Activated naive CD8-positive, alpha-beta T cell treated with anti-CD3 and anti-CD28 coated beads, Interleukin-2, amount 10 ng/mL, durations not matched to agents 7 days and 5 days (primary cell): ENCODE results near the gene CACTIN. TPM values are rescaled to one million over a fixed set of nuclear protein-coding genes. Genes with fewer than 3 reads are reported as not detected.
"Not testable (repeated sequence)": the region's sequence is repeated elsewhere in the genome, so short reads cannot be mapped to it uniquely, and the experiment has no call there.

Experiments
- ATAC-seq: fragments of 150-1000 bp; cut with Tn5 transposase; one replicate; pipeline ENCODE4 v1.10.0; 2021; ENCODE audit warnings: low read depth, moderate library complexity
- POLR2A ChIA-PET: fragments of 350-600 bp; sonication (Branson Sonifier 250); formaldehyde crosslinking; loops from one replicate; lab custom pipeline; 2021; ENCODE audit warnings: antibody characterized with exemption; lab: Charles Lee
- DNase-seq: peaks from one replicate; pipeline ENCODE4 v3.0.0; 2021
- H3K27ac Mint-ChIP-seq: one replicate; pipeline ENCODE4 v1.8.0; 2022; ENCODE audit warnings: mild to moderate bottlenecking, mixed read lengths
- H3K27me3 Mint-ChIP-seq: one replicate; pipeline ENCODE4 v1.8.0; 2022; ENCODE audit warnings: mild to moderate bottlenecking, moderate library complexity, mixed read lengths
- H3K36me3 Mint-ChIP-seq: one replicate; pipeline ENCODE4 v1.8.0; 2021; ENCODE audit warnings: mild to moderate bottlenecking, mixed read lengths
- H3K4me1 Mint-ChIP-seq: one replicate; pipeline ENCODE4 v1.8.0; 2021; ENCODE audit warnings: mixed read lengths
- H3K4me3 Mint-ChIP-seq: one replicate; pipeline ENCODE4 v1.8.0; 2022; ENCODE audit warnings: mild to moderate bottlenecking, moderate library complexity, mixed read lengths
- H3K9me3 Mint-ChIP-seq: one replicate; pipeline ENCODE4 v1.8.0; 2021; ENCODE audit warnings: mixed read lengths
- total RNA-seq, 2 experiments: library from RNA; stranded (reverse); gene quantifications; one replicate each; pipeline ENCODE4 v1.2.3, GENCODE V29; 2021

CACTIN gene
- total RNA-seq, 2 experiments from 2014 or later, result 36.8 to 40.8 TPM

DNA sequence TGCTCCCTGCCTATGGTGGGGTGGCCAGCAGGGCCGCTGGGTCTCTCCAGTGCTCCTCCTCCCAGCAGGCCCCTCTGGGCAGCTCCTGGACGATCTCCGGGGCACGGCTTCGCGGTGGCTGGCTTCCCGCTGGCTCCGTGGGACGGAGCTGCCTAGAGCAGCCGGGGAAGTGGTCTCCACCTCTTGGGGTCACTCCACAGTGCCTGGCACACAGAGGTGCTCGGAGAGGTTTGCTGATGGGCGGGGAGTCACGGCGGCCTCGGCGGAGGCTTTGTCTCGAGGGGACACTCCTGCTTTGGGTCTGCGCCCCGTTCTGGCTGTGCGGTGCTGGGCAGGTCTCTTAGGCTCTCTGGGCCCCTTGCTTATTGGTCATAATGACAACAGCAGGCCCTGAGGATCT, 9.9 kb upstream of the CACTIN start:
- Mint-ChIP-seq H3K4me1 (no peaks in the 10 kb centered on the region), H3K4me3 (no peak overlapping the region), H3K36me3 (peaks cover 3% of the 10 kb centered on the region), H3K27ac (no peak overlapping the region), H3K9me3 (no peaks in the 10 kb centered on the region), H3K27me3 (no peaks in the 10 kb centered on the region)
- POLR2A ChIA-PET, result no interaction called here
- ATAC-seq, result no peak
- no peak for DNase-seq

GRCh38 chr19:3634496-3635045, 8.0 kb upstream of the CACTIN start:
- ATAC-seq, result no peak
- POLR2A ChIA-PET, result no interaction called here
- no peaks in the 10 kb centered on the region for H3K27me3 Mint-ChIP-seq
- peak overlapping the region; percentile 21 for H3K27ac Mint-ChIP-seq
- H3K4me3 Mint-ChIP-seq, result no peak overlapping the region
- H3K9me3 Mint-ChIP-seq, result no peaks in the 10 kb centered on the region
- DNase-seq, result no peak
- H3K36me3 Mint-ChIP-seq, result peaks cover 3% of the 10 kb centered on the region
- no peaks in the 10 kb centered on the region for H3K4me1 Mint-ChIP-seq

- H3K27me3 Mint-ChIP-seq, result no peaks in the 10 kb centered on the region
- H3K9me3 Mint-ChIP-seq, result no peaks in the 10 kb centered on the region
- POLR2A ChIA-PET, result no interaction called here
- DNase-seq (no peak), ATAC-seq (no peak)
- peaks cover 2% of the 10 kb centered on the region for H3K36me3 Mint-ChIP-seq
- no peak overlapping the region for H3K27ac Mint-ChIP-seq
- no peaks in the 10 kb centered on the region for H3K4me1 Mint-ChIP-seq
- no peak overlapping the region for H3K4me3 Mint-ChIP-seq
Measured at GRCh38 chr19:3633559-3633988, 7.0 kb upstream of the CACTIN start.

GRCh38 chr19:3632739-3633558, 6.4 kb upstream of the CACTIN start:
- Mint-ChIP-seq H3K4me1 (no peaks in the 10 kb centered on the region), H3K9me3 (no peaks in the 10 kb centered on the region), H3K4me3 (no peak overlapping the region), H3K36me3 (no peaks in the 10 kb centered on the region), H3K27ac (no peak overlapping the region), H3K27me3 (no peaks in the 10 kb centered on the region)
- ATAC-seq (no peak), DNase-seq (no peak)
- POLR2A ChIA-PET, result no interaction called here

DNA sequence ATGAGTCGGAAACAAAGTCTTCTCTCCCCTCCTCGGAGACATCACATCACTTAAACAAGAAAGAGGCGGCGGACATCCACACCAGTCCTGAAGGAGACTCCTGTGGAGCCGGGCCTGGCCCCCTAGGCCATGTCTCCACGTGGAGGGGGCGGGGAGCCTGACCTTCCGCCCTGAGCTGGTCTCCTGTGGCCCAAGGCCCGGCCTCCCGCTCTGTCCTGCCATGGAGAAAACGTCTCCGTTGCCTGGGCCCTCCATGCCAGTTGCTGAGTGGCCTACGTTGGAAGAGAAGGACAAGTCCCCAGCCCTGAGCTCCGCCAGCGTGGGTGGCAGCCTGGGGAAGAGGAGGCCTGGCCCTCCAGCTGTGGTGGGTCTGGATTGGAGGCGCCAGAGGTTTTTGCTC, 5.5 kb upstream of the CACTIN start:
- Mint-ChIP-seq H3K27ac (no peak overlapping the region), H3K36me3 (no peaks in the 10 kb centered on the region)
- no peak for ATAC-seq

DNA sequence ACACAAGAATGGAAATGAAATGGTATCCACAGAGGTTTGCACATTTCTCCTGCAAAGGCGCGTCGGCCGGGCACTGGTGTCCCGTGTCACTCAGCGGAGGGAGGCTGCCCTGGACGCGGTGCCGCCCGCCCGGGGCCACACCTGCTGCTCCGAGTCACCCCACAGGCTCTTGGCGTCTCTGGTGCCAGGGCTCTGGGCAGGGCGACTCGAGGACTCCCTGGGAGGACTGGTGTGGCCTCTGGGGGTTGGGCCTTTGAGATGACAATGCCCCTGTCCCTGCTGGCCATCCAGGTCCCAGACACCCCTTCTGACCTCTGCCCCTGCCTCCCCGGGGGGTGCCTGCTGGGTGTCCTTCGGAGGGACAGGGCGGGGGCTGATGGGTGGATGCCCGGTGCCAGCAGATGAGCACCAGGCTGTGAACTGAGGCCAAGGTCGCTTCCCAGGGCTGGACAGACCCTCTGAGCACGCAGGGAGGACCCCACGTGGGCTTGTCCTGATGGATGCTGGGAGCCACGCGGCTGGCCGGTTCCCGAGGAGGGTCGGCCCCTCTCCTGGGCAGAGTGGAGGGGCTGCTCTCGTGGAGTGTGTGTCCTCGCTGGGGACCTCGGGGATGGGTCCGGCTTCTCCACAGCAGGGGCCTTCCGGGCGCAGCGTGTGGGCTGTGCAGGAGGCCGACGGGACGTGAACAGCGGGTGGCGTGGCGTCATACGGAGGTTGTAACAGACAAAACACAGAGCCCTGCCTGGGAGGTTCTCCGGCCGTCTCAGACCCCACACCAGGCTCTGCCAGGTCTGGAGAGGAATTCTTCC, 4.7 kb upstream of the CACTIN start:
- POLR2A ChIA-PET, result no interaction called here
- Mint-ChIP-seq H3K27me3 (no peaks in the 10 kb centered on the region), H3K27ac (no peak overlapping the region), H3K9me3 (no peaks in the 10 kb centered on the region), H3K36me3 (no peaks in the 10 kb centered on the region), H3K4me3 (no peak overlapping the region), H3K4me1 (peaks cover 3% of the 10 kb centered on the region)
- DNase-seq (no peak), ATAC-seq (no peak)

More for the DNA sequence above, 5.5 kb upstream of the CACTIN start:
- peaks cover under 1% of the 10 kb centered on the region for H3K4me1 Mint-ChIP-seq
- POLR2A ChIA-PET, result no interaction called here
- DNase-seq, result no peak
- no peaks in the 10 kb centered on the region for H3K27me3 Mint-ChIP-seq
- H3K4me3 Mint-ChIP-seq, result no peak overlapping the region
- no peaks in the 10 kb centered on the region for H3K9me3 Mint-ChIP-seq

GRCh38 chr19:3628766-3629165, 2.2 kb upstream of the CACTIN start:
- H3K9me3 Mint-ChIP-seq, DNase-seq, POLR2A ChIA-PET, H3K27ac Mint-ChIP-seq, H3K4me3 Mint-ChIP-seq, H3K27me3 Mint-ChIP-seq, ATAC-seq, H3K36me3 Mint-ChIP-seq: not testable (repeated sequence)
- H3K4me1 Mint-ChIP-seq, result peaks cover 13% of the 10 kb centered on the region

GRCh38 chr19:3627351-3627723, 747 bp upstream of the CACTIN start:
- Mint-ChIP-seq H3K4me1 (peaks cover 13% of the 10 kb centered on the region), H3K27ac (peak overlapping the region; percentile 96), H3K4me3 (peak overlapping the region; percentile 97), H3K36me3 (no peaks in the 10 kb centered on the region), H3K9me3 (no peaks in the 10 kb centered on the region), H3K27me3 (no peaks in the 10 kb centered on the region)
- ATAC-seq (no peak), DNase-seq (no peak)
- POLR2A ChIA-PET, result interaction anchor here (0.8 to 1.2 kb wide), 3 partner anchors 19 to 74 kb away, joined by 3 to 4 read pairs (median 4); no protein-coding TSS in a partner anchor

GRCh38 chr19:3625996-3626472, 556 bp downstream of the CACTIN start:
- Mint-ChIP-seq H3K27ac (peak overlapping the region; percentile 91), H3K9me3 (no peaks in the 10 kb centered on the region), H3K36me3 (no peaks in the 10 kb centered on the region), H3K27me3 (no peaks in the 10 kb centered on the region), H3K4me3 (peak overlapping the region; percentile 97), H3K4me1 (peaks cover 13% of the 10 kb centered on the region)
- POLR2A ChIA-PET, result no interaction called here
- ATAC-seq (peak; percentile 10), DNase-seq (no peak)

- Mint-ChIP-seq H3K4me3 (no peak overlapping the region), H3K27ac (no peak overlapping the region), H3K27me3 (no peaks in the 10 kb centered on the region), H3K36me3 (no peaks in the 10 kb centered on the region), H3K9me3 (no peaks in the 10 kb centered on the region), H3K4me1 (peaks cover 13% of the 10 kb centered on the region)
- no peak for ATAC-seq
- no peak for DNase-seq
- POLR2A ChIA-PET, result no interaction called here
Measured at GRCh38 chr19:3623716-3624115, 2.9 kb downstream of the CACTIN start.

- ATAC-seq, result no peak
- DNase-seq, result no peak
- POLR2A ChIA-PET, result interaction anchor here (1.5 kb wide), 1 partner anchor 18 kb away, joined by 4 read pairs; no protein-coding TSS in a partner anchor
- H3K27me3 Mint-ChIP-seq, result no peaks in the 10 kb centered on the region
- no peaks in the 10 kb centered on the region for H3K9me3 Mint-ChIP-seq
- H3K27ac Mint-ChIP-seq, result no peak overlapping the region
- peaks cover 17% of the 10 kb centered on the region for H3K4me1 Mint-ChIP-seq
- no peaks in the 10 kb centered on the region for H3K36me3 Mint-ChIP-seq
- H3K4me3 Mint-ChIP-seq, result no peak overlapping the region
Measured at GRCh38 chr19:3622224-3622623, 4.4 kb downstream of the CACTIN start.

- no peaks in the 10 kb centered on the region for H3K9me3 Mint-ChIP-seq
- DNase-seq (no peak), ATAC-seq (no peak)
- H3K4me1 Mint-ChIP-seq, result peaks cover 17% of the 10 kb centered on the region
- no peak overlapping the region for H3K4me3 Mint-ChIP-seq
- POLR2A ChIA-PET, result interaction anchor here (1.5 kb wide), 1 partner anchor 17 kb away, joined by 4 read pairs; no protein-coding TSS in a partner anchor
- no peaks in the 10 kb centered on the region for H3K27me3 Mint-ChIP-seq
- no peaks in the 10 kb centered on the region for H3K36me3 Mint-ChIP-seq
- H3K27ac Mint-ChIP-seq, result no peak overlapping the region
Measured at GRCh38 chr19:3621689-3622088, 4.9 kb downstream of the CACTIN start.

DNA sequence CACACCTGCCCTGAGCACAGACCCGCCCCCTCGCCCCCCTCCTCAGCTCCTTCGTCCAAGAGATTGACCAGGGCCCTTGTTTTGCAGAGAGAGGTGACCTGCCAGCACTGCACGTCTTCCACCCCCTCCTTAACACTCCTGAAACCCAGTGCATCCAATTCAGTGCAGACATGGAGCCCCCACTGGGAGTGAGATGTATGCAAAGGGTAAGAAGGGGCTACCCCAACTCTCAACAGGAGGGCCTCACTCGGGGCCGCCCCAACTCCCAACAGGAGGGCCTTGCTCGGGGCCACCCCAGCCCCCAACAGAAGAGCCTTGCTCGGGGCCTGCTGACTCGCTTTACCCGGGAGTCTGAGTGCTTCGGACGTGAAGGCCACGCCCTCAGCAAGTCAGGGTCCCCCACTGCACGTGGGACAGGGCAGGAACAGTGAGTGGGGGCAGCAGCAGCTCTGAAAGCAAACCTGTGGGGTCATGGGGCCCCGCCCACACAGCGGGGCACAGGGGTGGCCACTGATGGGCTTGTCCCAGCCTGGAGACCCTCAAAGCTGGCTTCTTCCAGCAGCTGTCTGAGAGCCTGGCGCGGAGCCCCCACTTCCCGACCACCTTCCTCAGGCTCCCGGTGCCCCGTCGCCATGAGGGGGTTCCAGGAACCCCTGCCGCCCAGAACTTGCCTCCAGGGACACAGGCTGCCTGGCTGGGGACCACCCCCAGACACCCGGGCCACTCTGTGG, 5.6 kb downstream of the CACTIN start:
- no peaks in the 10 kb centered on the region for H3K27me3 Mint-ChIP-seq
- H3K27ac Mint-ChIP-seq, result no peak overlapping the region
- no peak for ATAC-seq
- no peak for DNase-seq
- POLR2A ChIA-PET, result interaction anchor here (1.5 kb wide), 1 partner anchor 16 kb away, joined by 4 read pairs; no protein-coding TSS in a partner anchor
- no peaks in the 10 kb centered on the region for H3K36me3 Mint-ChIP-seq
- H3K4me1 Mint-ChIP-seq, result peaks cover 15% of the 10 kb centered on the region
- no peak overlapping the region for H3K4me3 Mint-ChIP-seq
- H3K9me3 Mint-ChIP-seq, result no peaks in the 10 kb centered on the region
